ENCODE results near the gene BPGM.

BPGM gene

DNA sequence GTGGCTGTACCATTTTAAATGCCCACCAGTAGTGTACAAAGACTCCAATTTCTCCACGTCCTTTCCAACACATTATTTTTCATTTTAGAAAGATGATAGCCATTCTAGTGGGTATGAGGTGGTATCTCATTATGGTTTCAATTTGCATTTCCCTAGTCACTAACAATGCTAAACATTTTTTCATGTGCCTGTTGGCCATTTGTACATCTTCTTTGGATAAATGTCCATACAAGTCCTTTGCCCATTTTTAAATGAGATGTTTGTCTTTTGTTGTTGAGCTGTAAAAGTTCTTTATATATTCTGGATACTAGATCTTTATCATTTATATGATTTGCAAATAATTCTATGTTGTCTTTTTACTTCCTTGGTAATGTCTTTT is 18.9 kb upstream of the BPGM start:
- Mint-ChIP-seq H3K27ac (no peak overlapping the region), H3K4me3 (no peak overlapping the region), H3K36me3 (ENCODE audit: low read depth) (no peaks in the 10 kb centered on the region), H3K27me3 (ENCODE audit: low read depth) (peaks cover 45% of the 10 kb centered on the region), H3K9me3 (no peaks in the 10 kb centered on the region), H3K4me1 (no peaks in the 10 kb centered on the region)
- TF ChIP-seq, protein P1, sequence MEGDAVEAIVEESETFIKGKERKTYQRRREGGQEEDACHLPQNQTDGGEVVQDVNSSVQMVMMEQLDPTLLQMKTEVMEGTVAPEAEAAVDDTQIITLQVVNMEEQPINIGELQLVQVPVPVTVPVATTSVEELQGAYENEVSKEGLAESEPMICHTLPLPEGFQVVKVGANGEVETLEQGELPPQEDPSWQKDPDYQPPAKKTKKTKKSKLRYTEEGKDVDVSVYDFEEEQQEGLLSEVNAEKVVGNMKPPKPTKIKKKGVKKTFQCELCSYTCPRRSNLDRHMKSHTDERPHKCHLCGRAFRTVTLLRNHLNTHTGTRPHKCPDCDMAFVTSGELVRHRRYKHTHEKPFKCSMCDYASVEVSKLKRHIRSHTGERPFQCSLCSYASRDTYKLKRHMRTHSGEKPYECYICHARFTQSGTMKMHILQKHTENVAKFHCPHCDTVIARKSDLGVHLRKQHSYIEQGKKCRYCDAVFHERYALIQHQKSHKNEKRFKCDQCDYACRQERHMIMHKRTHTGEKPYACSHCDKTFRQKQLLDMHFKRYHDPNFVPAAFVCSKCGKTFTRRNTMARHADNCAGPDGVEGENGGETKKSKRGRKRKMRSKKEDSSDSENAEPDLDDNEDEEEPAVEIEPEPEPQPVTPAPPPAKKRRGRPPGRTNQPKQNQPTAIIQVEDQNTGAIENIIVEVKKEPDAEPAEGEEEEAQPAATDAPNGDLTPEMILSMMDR (IDR thresholded peaks at IDR 0.05; ENCODE audit: unreplicated experiment in 3 of 3), result no peak

DNA sequence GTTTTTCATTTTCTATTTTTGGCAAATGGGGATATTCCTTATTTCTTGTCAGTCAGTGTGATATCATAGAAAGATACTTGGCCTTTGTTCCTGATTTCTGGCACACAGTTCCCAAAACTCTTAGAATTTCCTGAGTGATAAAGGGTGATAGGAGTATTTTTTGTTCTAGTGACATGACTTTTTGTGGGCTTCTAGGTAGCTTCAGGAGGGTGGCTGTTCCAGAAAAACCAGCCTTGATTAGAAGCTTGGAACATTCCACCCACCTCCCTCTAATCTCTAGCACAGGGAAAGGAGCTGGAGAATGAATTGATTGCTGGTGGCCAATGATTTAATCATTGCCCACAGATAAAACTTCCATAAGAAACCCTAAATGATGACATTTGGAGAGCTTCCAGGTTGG is 17.2 kb upstream of the BPGM start:
- H3K9me3 Mint-ChIP-seq, result no peaks in the 10 kb centered on the region
- peaks cover 42% of the 10 kb centered on the region for H3K27me3 Mint-ChIP-seq (ENCODE audit: low read depth)
- no peaks in the 10 kb centered on the region for H3K36me3 Mint-ChIP-seq (ENCODE audit: low read depth)
- no peak overlapping the region for H3K27ac Mint-ChIP-seq
- TF ChIP-seq, protein P1 (IDR thresholded peaks at IDR 0.05; ENCODE audit: unreplicated experiment in 3 of 3), result no peak
- H3K4me1 Mint-ChIP-seq, result no peaks in the 10 kb centered on the region
- no peak overlapping the region for H3K4me3 Mint-ChIP-seq

DNA sequence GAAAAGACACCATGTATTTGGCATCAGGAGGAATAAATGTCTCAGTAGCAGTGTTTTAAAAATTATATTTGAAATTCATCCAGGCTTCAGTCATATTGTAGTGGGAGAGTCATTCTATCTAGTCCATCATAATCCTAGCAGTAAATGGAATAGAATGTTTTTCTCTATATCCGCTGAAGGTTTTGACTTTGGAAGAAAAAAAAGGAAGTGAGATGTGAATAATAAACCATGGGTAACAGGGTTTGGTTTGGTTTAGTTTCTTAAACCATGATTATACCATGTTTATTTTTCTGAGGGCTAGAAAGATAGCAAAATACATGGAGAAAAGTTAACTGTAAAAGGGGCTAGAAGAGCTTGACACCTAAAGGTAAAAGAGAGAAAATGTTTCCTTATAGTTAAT is 16.4 kb upstream of the BPGM start:
- H3K4me3 Mint-ChIP-seq, result no peak overlapping the region
- no peaks in the 10 kb centered on the region for H3K4me1 Mint-ChIP-seq
- peaks cover 34% of the 10 kb centered on the region for H3K27me3 Mint-ChIP-seq (ENCODE audit: low read depth)
- no peak overlapping the region for H3K27ac Mint-ChIP-seq
- no peaks in the 10 kb centered on the region for H3K9me3 Mint-ChIP-seq
- no peaks in the 10 kb centered on the region for H3K36me3 Mint-ChIP-seq (ENCODE audit: low read depth)
- TF ChIP-seq, protein P1 (IDR thresholded peaks at IDR 0.05; ENCODE audit: unreplicated experiment in 3 of 3), result no peak

DNA sequence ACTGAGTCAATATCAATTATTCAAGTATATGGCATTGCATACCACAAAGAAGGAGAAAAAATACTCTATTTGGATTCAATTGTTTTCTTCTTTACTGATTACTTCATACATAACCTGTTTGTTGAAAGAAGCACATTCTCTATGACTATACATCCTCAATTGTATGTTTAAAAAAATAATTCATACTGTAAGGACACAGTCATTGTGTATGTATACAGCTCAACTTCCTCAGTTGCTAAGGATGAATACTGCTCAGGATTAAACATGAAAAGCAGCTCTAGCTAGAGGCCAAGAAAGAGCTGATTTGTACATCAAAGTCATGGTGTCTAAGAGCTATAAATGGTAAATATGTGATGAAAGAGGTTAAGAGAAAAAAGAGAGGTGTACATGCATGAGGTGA is 15.8 kb upstream of the BPGM start:
- Mint-ChIP-seq H3K9me3 (no peaks in the 10 kb centered on the region), H3K27me3 (ENCODE audit: low read depth) (peaks cover 31% of the 10 kb centered on the region), H3K27ac (no peak overlapping the region), H3K4me1 (no peaks in the 10 kb centered on the region), H3K36me3 (ENCODE audit: low read depth) (no peaks in the 10 kb centered on the region), H3K4me3 (no peak overlapping the region)
- TF ChIP-seq, protein P1 (IDR thresholded peaks at IDR 0.05; ENCODE audit: unreplicated experiment in 3 of 3), result no peak

DNA sequence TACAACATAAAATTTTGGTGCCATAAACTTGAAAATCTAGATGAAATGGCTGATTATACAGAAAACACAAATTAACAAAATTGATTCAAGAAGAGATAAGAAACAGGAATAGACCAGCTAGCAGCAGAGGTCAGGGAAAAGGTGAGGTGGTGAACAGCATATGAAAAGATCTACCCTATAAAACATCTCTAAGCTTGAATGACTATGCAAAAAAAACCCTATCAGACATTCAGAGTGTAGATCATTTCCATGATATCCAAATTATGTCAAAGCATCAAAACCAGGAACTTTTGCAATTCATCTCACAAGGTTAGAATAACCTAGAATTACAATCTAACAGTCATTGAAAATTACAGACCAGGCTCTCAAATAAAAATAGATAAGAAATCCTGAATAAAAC is 14.6 kb upstream of the BPGM start:
- Mint-ChIP-seq H3K9me3 (no peaks in the 10 kb centered on the region), H3K36me3 (ENCODE audit: low read depth) (no peaks in the 10 kb centered on the region), H3K4me3 (no peak overlapping the region), H3K27me3 (ENCODE audit: low read depth) (peaks cover 22% of the 10 kb centered on the region), H3K27ac (no peak overlapping the region), H3K4me1 (no peaks in the 10 kb centered on the region)
- TF ChIP-seq, protein P1 (IDR thresholded peaks at IDR 0.05; ENCODE audit: unreplicated experiment in 3 of 3), result no peak

DNA sequence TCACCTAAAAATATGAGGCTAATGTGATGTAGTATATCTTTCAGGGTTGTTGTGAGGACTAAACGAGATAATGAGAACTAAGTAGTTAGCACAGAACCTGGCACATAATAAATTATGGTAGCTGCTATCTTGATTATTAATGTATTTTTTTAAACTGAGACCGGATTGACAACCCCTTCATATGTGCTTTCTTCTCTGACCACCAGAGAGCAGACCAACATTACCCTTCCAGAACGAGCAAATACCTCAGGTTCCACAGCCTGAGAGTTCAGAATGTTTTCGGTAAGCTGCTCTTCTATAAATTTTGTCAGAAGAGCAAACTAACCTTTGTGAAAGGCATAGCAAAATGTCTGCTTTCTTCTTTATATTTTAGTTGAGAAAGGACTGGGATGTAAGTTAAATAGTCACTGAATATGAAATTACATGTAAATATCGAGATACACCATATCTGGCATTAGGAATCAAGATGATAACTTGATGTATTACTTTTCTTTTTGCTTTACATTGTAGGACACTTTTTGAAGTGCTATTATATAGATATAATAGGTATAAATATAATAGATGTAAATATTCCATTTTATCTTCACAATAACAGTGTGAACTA is 13.6 kb upstream of the BPGM start:
- Mint-ChIP-seq H3K27me3 (ENCODE audit: low read depth) (peaks cover 16% of the 10 kb centered on the region), H3K9me3 (no peaks in the 10 kb centered on the region), H3K27ac (no peak overlapping the region), H3K4me3 (no peak overlapping the region), H3K36me3 (ENCODE audit: low read depth) (no peaks in the 10 kb centered on the region), H3K4me1 (no peaks in the 10 kb centered on the region)
- TF ChIP-seq, protein P1 (IDR thresholded peaks at IDR 0.05; ENCODE audit: unreplicated experiment in 3 of 3), result peak; percentile 48 to 67 (median 56)

Data from nephron (organoid).